Parathyroid adenoma (tissue), 2 donors: ENCODE data around the gene FAM228A.
"Not testable (repeated sequence)": the region's sequence is repeated elsewhere in the genome, so short reads cannot be mapped to it uniquely, and the experiment has no call there.

Experiments
- H2AFZ ChIP-seq: fragments of 300-600 bp; sonication (generic); one replicate; pipeline ENCODE4 v1.7.0; 2017; ENCODE audit warnings: antibody characterized with exemption, mild to moderate bottlenecking
- H3K27ac ChIP-seq: fragments of 300-600 bp; sonication (generic); one replicate; pipeline ENCODE4 v1.7.0; 2017
- H3K27me3 ChIP-seq: fragments of 300-600 bp; sonication (generic); one replicate; pipeline ENCODE4 v1.7.0; 2017; ENCODE audit warnings: low read length; ENCODE audit not compliant: control insufficient read depth, insufficient read depth
- H3K36me3 ChIP-seq: fragments of 300-600 bp; sonication (generic); one replicate; pipeline ENCODE4 v1.7.0; 2017; ENCODE audit warnings: low read length; ENCODE audit not compliant: control insufficient read depth, insufficient read depth
- H3K4me1 ChIP-seq: fragments of 300-600 bp; sonication (generic); one replicate; pipeline ENCODE4 v1.7.0; 2017; ENCODE audit warnings: control low read depth
- H3K4me2 ChIP-seq: fragments of 300-600 bp; sonication (generic); one replicate; pipeline ENCODE4 v1.7.0; 2017; ENCODE audit warnings: low read length
- H3K4me3 ChIP-seq: fragments of 300-600 bp; sonication (generic); one replicate; pipeline ENCODE4 v1.7.0; 2017; ENCODE audit warnings: low read depth, low read length
- H3K79me2 ChIP-seq: fragments of 300-600 bp; sonication (generic); one replicate; pipeline ENCODE4 v1.7.0; 2017; ENCODE audit warnings: control low read depth
- H3K9ac ChIP-seq: fragments of 300-600 bp; sonication (generic); one replicate; pipeline ENCODE4 v1.7.0; 2017; ENCODE audit warnings: mild to moderate bottlenecking
- H3K9me3 ChIP-seq: fragments of 300-600 bp; sonication (generic); one replicate; pipeline ENCODE4 v1.7.0; 2017; ENCODE audit warnings: low read length; ENCODE audit not compliant: control insufficient read depth
- CTCF ChIP-seq: fragments of 300-600 bp; sonication (generic); IDR thresholded peaks from one replicate; pipeline ENCODE4 v1.7.0; 2017; ENCODE audit warnings: antibody characterized with exemption, mild to moderate bottlenecking
- donor health status: primary hyperparathyroidism.

FAM228A gene

GRCh38 chr2:24183366-24184069 is 8.7 kb downstream of the FAM228A start:
- no peak overlapping the region for H3K4me2 ChIP-seq
- TF ChIP-seq CTCF = no peak
- H3K79me2 ChIP-seq = no peaks in the 10 kb centered on the region
- no peaks in the 10 kb centered on the region for H3K9me3 ChIP-seq
- H2AFZ ChIP-seq = no peak overlapping the region
- H3K36me3 ChIP-seq = no peaks in the 10 kb centered on the region
- no peak overlapping the region for H3K9ac ChIP-seq
- H3K4me3 ChIP-seq = no peak overlapping the region
- H3K27me3 ChIP-seq = no peaks in the 10 kb centered on the region
- H3K4me1 ChIP-seq = no peaks in the 10 kb centered on the region
- no peak overlapping the region for H3K27ac ChIP-seq

- H3K36me3 ChIP-seq = no peaks in the 10 kb centered on the region
- H3K9ac ChIP-seq = no peak overlapping the region
- H3K4me2 ChIP-seq = no peak overlapping the region
- TF ChIP-seq CTCF = no peak
- H3K27me3 ChIP-seq = no peaks in the 10 kb centered on the region
- no peaks in the 10 kb centered on the region for H3K4me1 ChIP-seq
- H2AFZ ChIP-seq = no peak overlapping the region
- H3K79me2 ChIP-seq = no peaks in the 10 kb centered on the region
- no peaks in the 10 kb centered on the region for H3K9me3 ChIP-seq
- H3K27ac ChIP-seq = no peak overlapping the region
- no peak overlapping the region for H3K4me3 ChIP-seq
Measured at GRCh38 chr2:24189551-24189950, 14.7 kb downstream of the FAM228A start.

- no peaks in the 10 kb centered on the region for H3K79me2 ChIP-seq
- no peak overlapping the region for H2AFZ ChIP-seq
- H3K4me3 ChIP-seq = no peak overlapping the region
- no peak for TF ChIP-seq CTCF
- no peak overlapping the region for H3K4me2 ChIP-seq
- no peaks in the 10 kb centered on the region for H3K36me3 ChIP-seq
- H3K9ac ChIP-seq = no peak overlapping the region
- H3K27ac ChIP-seq = no peak overlapping the region
- H3K4me1 ChIP-seq = no peaks in the 10 kb centered on the region
- H3K27me3 ChIP-seq = no peaks in the 10 kb centered on the region
- no peaks in the 10 kb centered on the region for H3K9me3 ChIP-seq
Measured at GRCh38 chr2:24190503-24190902, 15.7 kb downstream of the FAM228A start.

- no peak overlapping the region for H3K27ac ChIP-seq
- no peaks in the 10 kb centered on the region for H3K4me1 ChIP-seq
- TF ChIP-seq CTCF = no peak
Measured at GRCh38 chr2:24191156-24191555, 16.3 kb downstream of the FAM228A start.

GRCh38 chr2:24191848-24192247 is 17.0 kb downstream of the FAM228A start:
- no peak for TF ChIP-seq CTCF
- no peaks in the 10 kb centered on the region for H3K36me3 ChIP-seq
- no peak overlapping the region for H2AFZ ChIP-seq
- no peaks in the 10 kb centered on the region for H3K4me1 ChIP-seq
- no peaks in the 10 kb centered on the region for H3K9me3 ChIP-seq
- H3K27me3 ChIP-seq = no peaks in the 10 kb centered on the region
- H3K4me2 ChIP-seq = no peak overlapping the region
- H3K79me2 ChIP-seq = no peaks in the 10 kb centered on the region
- H3K9ac ChIP-seq = no peak overlapping the region
- H3K27ac ChIP-seq = no peak overlapping the region
- H3K4me3 ChIP-seq = no peak overlapping the region

More at GRCh38 chr2:24191156-24191555, 16.3 kb downstream of the FAM228A start:
- H2AFZ ChIP-seq = no peak overlapping the region
- H3K27me3 ChIP-seq = no peaks in the 10 kb centered on the region
- no peaks in the 10 kb centered on the region for H3K9me3 ChIP-seq
- H3K9ac ChIP-seq = no peak overlapping the region
- H3K36me3 ChIP-seq = no peaks in the 10 kb centered on the region
- no peak overlapping the region for H3K4me3 ChIP-seq
- no peaks in the 10 kb centered on the region for H3K79me2 ChIP-seq
- H3K4me2 ChIP-seq = no peak overlapping the region

- H3K4me2 ChIP-seq, H3K27ac ChIP-seq, H3K27me3 ChIP-seq, H3K79me2 ChIP-seq, H3K4me1 ChIP-seq, H2AFZ ChIP-seq, H3K36me3 ChIP-seq, H3K9ac ChIP-seq, H3K9me3 ChIP-seq, H3K4me3 ChIP-seq: not testable (repeated sequence)
Measured at GRCh38 chr2:24197213-24197612, 22.4 kb downstream of the FAM228A start.
